OCI-LY7 (cell line): ENCODE measurements around the gene SEBOX. TPM values are rescaled to one million over a fixed set of nuclear protein-coding genes. Genes with fewer than 3 reads are reported as not detected.

ENCODE experiments used
- BruUV-seq: library from RNA; stranded (reverse); fragments of 400-500 nt; replicated peaks from 2 replicates; lab custom pipeline; 2021; lab: Mats Ljungman, UMichigan
- CTCF ChIA-PET: fragments of 300-600 bp; sonication (Branson Sonifier 250); formaldehyde crosslinking; loops from one replicate; lab custom pipeline; 2022; ENCODE audit warnings: antibody characterized with exemption; ENCODE audit not compliant: unreplicated experiment; lab: Charles Lee
- POLR2A ChIA-PET: fragments of 300-600 bp; sonication (Branson Sonifier 250); formaldehyde crosslinking; loops from one replicate; lab custom pipeline; 2022; ENCODE audit warnings: antibody characterized with exemption; lab: Charles Lee
- DNase-seq: peaks from one replicate; pipeline ENCODE4 v3.0.0-alpha.2; 2015; ENCODE audit warnings: low spot score
- H2AFZ ChIP-seq: fragments of 200-600 bp; sonication (generic), shearing (Covaris generic); 2 replicates; pipeline ENCODE4 v1.6.1; 2014; ENCODE audit warnings: mild to moderate bottlenecking, antibody characterized with exemption, low read length, moderate library complexity
- H3K27ac ChIP-seq: fragments of 200-600 bp; sonication (generic); 2 replicates; pipeline ENCODE4 v1.5.1; 2014; ENCODE audit warnings: mixed run types, low read depth, mild to moderate bottlenecking, moderate library complexity, low read length, inconsistent platforms; ENCODE audit not compliant: poor library complexity, severe bottlenecking
- H3K36me3 ChIP-seq: fragments of 200-600 bp; sonication (generic); 2 replicates; pipeline ENCODE4 v1.6.1; 2014; ENCODE audit warnings: mild to moderate bottlenecking, antibody characterized with exemption, low read length, moderate library complexity, mixed read lengths; ENCODE audit not compliant: insufficient read depth
- H3K4me1 ChIP-seq: fragments of 200-600 bp; sonication (generic); 2 replicates; pipeline ENCODE4 v1.5.1; 2014; ENCODE audit warnings: mild to moderate bottlenecking, low read length; ENCODE audit not compliant: insufficient read depth, poor library complexity, severe bottlenecking
- H3K4me2 ChIP-seq: fragments of 200-600 bp; sonication (generic); 2 replicates; pipeline ENCODE4 v1.6.1; 2014; ENCODE audit warnings: mild to moderate bottlenecking, low read length
- H3K4me3 ChIP-seq: fragments of 200-600 bp; sonication (generic); 2 replicates; pipeline ENCODE4 v1.5.1; 2014; ENCODE audit warnings: mild to moderate bottlenecking, low read depth, low read length; ENCODE audit not compliant: poor library complexity, severe bottlenecking
- H3K79me2 ChIP-seq: fragments of 200-600 bp; sonication (generic); 2 replicates; pipeline ENCODE4 v1.6.1; 2016; ENCODE audit warnings: low read depth, mild to moderate bottlenecking, low read length, moderate library complexity, mixed read lengths; ENCODE audit not compliant: insufficient read depth
- H3K9me2 ChIP-seq: fragments of 200-600 bp; sonication (generic); 2 replicates; pipeline ENCODE4 v1.6.1; 2016; ENCODE audit warnings: mild to moderate bottlenecking, low read length, mixed read lengths; ENCODE audit not compliant: insufficient read depth
- H3K9me3 ChIP-seq: fragments of 200-600 bp; sonication (generic); 2 replicates; pipeline ENCODE4 v1.6.1; 2014; ENCODE audit warnings: mild to moderate bottlenecking, mixed run types, low read length, mixed read lengths
- H4K20me1 ChIP-seq: fragments of 200-600 bp; sonication (generic); 2 replicates; pipeline ENCODE4 v1.6.1; 2014; ENCODE audit warnings: mild to moderate bottlenecking, antibody characterized with exemption, low read length, moderate library complexity, mixed read lengths; ENCODE audit not compliant: insufficient read depth
- EZH2phosphoT487 ChIP-seq: fragments of 200-600 bp; sonication (generic); IDR thresholded peaks from 2 replicates; pipeline ENCODE4 v1.6.1; 2018; ENCODE audit warnings: low read depth, borderline replicate concordance, mild to moderate bottlenecking, mixed run types, antibody characterized with exemption, low read length, moderate library complexity, mixed read lengths
- intact Hi-C: fragments of 100-400 bp; cut with micrococcal nuclease; formaldehyde crosslinking; loops from one replicate; pipeline ENCODE4 v1.10.0; 2022; ENCODE audit not compliant: unreplicated experiment
- total RNA-seq, 2 experiments: library from RNA; depleted of rRNA in 1 of 2; stranded (reverse); fragments of >200 nt in 1 of 2; shearing (Covaris generic) in 1 of 2; gene quantifications; 2 replicates each; pipeline ENCODE4 v1.2.3, GENCODE V29; 2014 to 2022
- TF ChIP-seq, protein P1 (sequence below): fragments of 200-600 bp; sonication (generic); conservative IDR thresholded peaks from 2 replicates; pipeline ENCODE4 v1.5.1; 2014; ENCODE audit warnings: mild to moderate bottlenecking, antibody characterized with exemption, low read length, moderate library complexity, mixed read lengths

The SEBOX gene
- total RNA-seq, 2 experiments from 2014 or later = not detected

GRCh38 chr17:28392491-28392890, 27.5 kb upstream of the SEBOX start:
- H3K9me3 ChIP-seq = no peaks in the 10 kb centered on the region
- H3K4me3 ChIP-seq = no peak overlapping the region
- ChIA-PET CTCF (no interaction called here), POLR2A (no interaction called here)
- no peak for DNase-seq
- H3K27ac ChIP-seq = no peak overlapping the region
- H3K9me2 ChIP-seq = no peaks in the 10 kb centered on the region
- H3K79me2 ChIP-seq = no peaks in the 10 kb centered on the region
- no peak overlapping the region for H2AFZ ChIP-seq
- TF ChIP-seq EZH2phosphoT487 = no peak
- TF ChIP-seq, protein P1, sequence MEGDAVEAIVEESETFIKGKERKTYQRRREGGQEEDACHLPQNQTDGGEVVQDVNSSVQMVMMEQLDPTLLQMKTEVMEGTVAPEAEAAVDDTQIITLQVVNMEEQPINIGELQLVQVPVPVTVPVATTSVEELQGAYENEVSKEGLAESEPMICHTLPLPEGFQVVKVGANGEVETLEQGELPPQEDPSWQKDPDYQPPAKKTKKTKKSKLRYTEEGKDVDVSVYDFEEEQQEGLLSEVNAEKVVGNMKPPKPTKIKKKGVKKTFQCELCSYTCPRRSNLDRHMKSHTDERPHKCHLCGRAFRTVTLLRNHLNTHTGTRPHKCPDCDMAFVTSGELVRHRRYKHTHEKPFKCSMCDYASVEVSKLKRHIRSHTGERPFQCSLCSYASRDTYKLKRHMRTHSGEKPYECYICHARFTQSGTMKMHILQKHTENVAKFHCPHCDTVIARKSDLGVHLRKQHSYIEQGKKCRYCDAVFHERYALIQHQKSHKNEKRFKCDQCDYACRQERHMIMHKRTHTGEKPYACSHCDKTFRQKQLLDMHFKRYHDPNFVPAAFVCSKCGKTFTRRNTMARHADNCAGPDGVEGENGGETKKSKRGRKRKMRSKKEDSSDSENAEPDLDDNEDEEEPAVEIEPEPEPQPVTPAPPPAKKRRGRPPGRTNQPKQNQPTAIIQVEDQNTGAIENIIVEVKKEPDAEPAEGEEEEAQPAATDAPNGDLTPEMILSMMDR = no peak
- intact Hi-C loops = no loop called here
- H3K36me3 ChIP-seq = peaks cover 17% of the 10 kb centered on the region
- BruUV-seq = no TSS peak
- no peak overlapping the region for H3K4me2 ChIP-seq
- no peaks in the 10 kb centered on the region for H4K20me1 ChIP-seq
- no peaks in the 10 kb centered on the region for H3K4me1 ChIP-seq

- POLR2A ChIA-PET = no interaction called here
- H3K9me2 ChIP-seq = no peaks in the 10 kb centered on the region
- H3K36me3 ChIP-seq = peaks cover 17% of the 10 kb centered on the region
- BruUV-seq = no TSS peak
- no peaks in the 10 kb centered on the region for H4K20me1 ChIP-seq
- H3K4me2 ChIP-seq = no peak overlapping the region
- intact Hi-C loops = no loop called here
- no peaks in the 10 kb centered on the region for H3K9me3 ChIP-seq
- no peak overlapping the region for H3K27ac ChIP-seq
- CTCF ChIA-PET = no interaction called here
- H2AFZ ChIP-seq = no peak overlapping the region
- DNase-seq = no peak
- TF ChIP-seq, protein P1 = no peak
- no peak for TF ChIP-seq EZH2phosphoT487
- no peak overlapping the region for H3K4me3 ChIP-seq
- no peaks in the 10 kb centered on the region for H3K79me2 ChIP-seq
- H3K4me1 ChIP-seq = no peaks in the 10 kb centered on the region
Measured at GRCh38 chr17:28391401-28391800, 26.4 kb upstream of the SEBOX start.

DNA sequence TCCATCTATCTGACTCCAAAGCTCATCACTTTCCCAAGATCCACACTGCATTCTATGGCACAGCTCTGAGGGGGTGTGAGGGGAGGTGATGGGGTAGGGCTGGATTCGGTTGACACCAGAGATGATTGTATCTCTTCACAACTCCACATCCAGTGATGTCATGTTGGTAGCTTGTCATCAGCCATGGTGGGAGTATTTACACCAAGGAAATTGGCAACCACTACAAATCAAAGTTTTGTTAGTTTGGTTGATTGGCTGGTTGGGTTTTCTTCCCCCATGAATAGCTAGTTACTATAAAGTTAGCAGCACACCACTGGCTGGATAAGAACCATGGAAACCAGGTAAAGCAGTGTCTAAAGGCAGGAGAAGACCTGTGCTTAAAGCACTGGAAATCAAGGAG, 26.0 kb upstream of the SEBOX start:
- H2AFZ ChIP-seq = no peak overlapping the region
- intact Hi-C loops = no loop called here
- no peaks in the 10 kb centered on the region for H4K20me1 ChIP-seq
- H3K79me2 ChIP-seq = no peaks in the 10 kb centered on the region
- ChIA-PET CTCF (no interaction called here), POLR2A (no interaction called here)
- H3K4me3 ChIP-seq = no peak overlapping the region
- no peaks in the 10 kb centered on the region for H3K9me2 ChIP-seq
- no peaks in the 10 kb centered on the region for H3K9me3 ChIP-seq
- H3K4me2 ChIP-seq = no peak overlapping the region
- H3K36me3 ChIP-seq = peaks cover 17% of the 10 kb centered on the region
- DNase-seq = no peak
- BruUV-seq = no TSS peak
- TF ChIP-seq, protein P1 = no peak
- no peak for TF ChIP-seq EZH2phosphoT487
- H3K27ac ChIP-seq = no peak overlapping the region
- no peaks in the 10 kb centered on the region for H3K4me1 ChIP-seq
